ENCODE results near the gene UBN2. TPM values are rescaled to one million over a fixed set of nuclear protein-coding genes. Genes with fewer than 3 reads are reported as not detected.

Gene UBN2
- total and polyA plus RNA-seq, 2 of the 13 experiments (the other 11 are each of a cell fraction or from before 2014, with no cell fraction given) = 5.6 to 5.7 TPM

DNA sequence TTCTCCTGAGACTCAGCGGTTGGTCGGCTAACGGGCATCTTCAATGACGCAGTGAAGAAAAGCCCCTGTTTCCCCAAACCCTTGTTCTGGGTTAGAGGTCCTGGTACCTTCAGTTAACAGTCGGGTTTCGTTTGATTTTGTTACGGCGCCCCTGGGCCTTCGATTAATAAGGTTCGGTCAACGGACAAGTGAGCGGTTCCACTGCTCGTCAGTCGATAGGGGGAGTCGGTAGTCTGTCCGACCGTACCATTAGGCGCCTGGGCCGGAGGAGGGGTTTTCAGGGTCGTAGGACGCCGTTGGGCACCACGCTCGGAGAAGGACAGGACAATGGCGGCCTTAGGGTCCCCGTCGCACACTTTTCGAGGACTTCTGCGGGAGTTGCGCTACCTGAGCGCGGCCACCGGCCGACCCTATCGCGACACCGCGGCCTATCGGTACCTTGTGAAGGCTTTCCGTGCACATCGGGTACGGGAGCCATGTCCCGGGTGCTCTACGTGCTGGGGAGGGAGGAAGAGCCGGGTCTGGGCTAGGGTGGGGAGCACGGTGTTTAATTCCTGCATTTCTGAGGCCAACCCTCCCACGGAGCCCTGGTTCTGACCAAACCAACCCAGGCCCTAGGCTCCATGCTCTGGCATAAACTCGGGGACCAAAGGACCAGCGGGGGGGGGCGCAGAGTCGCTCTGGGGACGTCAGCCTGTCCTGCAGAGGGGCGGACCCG, 110.2 kb downstream of the UBN2 start, which contains the start of gene FMC1 (continued):
- no peak for TF ChIP-seq ZNF138 (CRISPR knock-in tag; IDR thresholded peaks at IDR 0.05; ENCODE audit: low read depth)
- no peak; the same call in 1 of the 2 replicates for TF ChIP-seq GATAD2A (CRISPR knock-in tag; IDR thresholded peaks at IDR 0.05)
- no peak for TF ChIP-seq POLR2AphosphoS2 (IDR thresholded peaks at IDR 0.05; ENCODE audit: low read depth, low read length)
- TF ChIP-seq, protein P1, sequence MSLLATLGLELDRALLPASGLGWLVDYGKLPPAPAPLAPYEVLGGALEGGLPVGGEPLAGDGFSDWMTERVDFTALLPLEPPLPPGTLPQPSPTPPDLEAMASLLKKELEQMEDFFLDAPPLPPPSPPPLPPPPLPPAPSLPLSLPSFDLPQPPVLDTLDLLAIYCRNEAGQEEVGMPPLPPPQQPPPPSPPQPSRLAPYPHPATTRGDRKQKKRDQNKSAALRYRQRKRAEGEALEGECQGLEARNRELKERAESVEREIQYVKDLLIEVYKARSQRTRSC (CRISPR knock-in tag; IDR thresholded peaks at IDR 0.05; ENCODE audit: low read depth) = no peak
- no peak for TF ChIP-seq ZNF644 (CRISPR knock-in tag; IDR thresholded peaks at IDR 0.05; ENCODE audit: low read depth)
- no peak for TF ChIP-seq GZF1 (CRISPR knock-in tag; IDR thresholded peaks at IDR 0.05)
- TF ChIP-seq POLR2G (IDR thresholded peaks at IDR 0.05; ENCODE audit: low read depth, low read length) = peak; percentile 89
- peak; percentile 75; the same call in 1 of the 2 replicates for TF ChIP-seq POGK (CRISPR knock-in tag; conservative IDR thresholded peaks at IDR 0.05)
- 0 out of 2 replicates have a peak, but pooled peaks have one; percentile 31 for TF ChIP-seq ZNF367 (CRISPR knock-in tag; IDR thresholded peaks at IDR 0.05; ENCODE audit: borderline replicate concordance)
- TF ChIP-seq TOPORS (CRISPR knock-in tag; IDR thresholded peaks at IDR 0.05) = peak; percentile 29; the same call in 1 of the 2 replicates
- TF ChIP-seq BRD4 (CRISPR knock-in tag; IDR thresholded peaks at IDR 0.05) = peak; percentile 93
- peak; percentile 45; the same call in 1 of the 2 replicates for TF ChIP-seq NFRKB (IDR thresholded peaks at IDR 0.05)
- TF ChIP-seq PBX3 (CRISPR knock-in tag; IDR thresholded peaks at IDR 0.05; ENCODE audit: borderline replicate concordance) = peak; percentile 70; the same call in 1 of the 2 replicates
- TF ChIP-seq HNRNPL (IDR thresholded peaks at IDR 0.05; ENCODE audit: low read depth, low read length) = no peak
- no peak for TF ChIP-seq USF2 (IDR thresholded peaks at IDR 0.05; ENCODE audit: low read depth, low read length)
- TF ChIP-seq USF2 (CRISPR knock-in tag; IDR thresholded peaks at IDR 0.05; ENCODE audit: borderline replicate concordance) = no peak
- peak; percentile 65; the same call in 1 of the 2 replicates for TF ChIP-seq ZNF564 (CRISPR knock-in tag; IDR thresholded peaks at IDR 0.05)
- TF ChIP-seq YEATS2 (CRISPR knock-in tag; IDR thresholded peaks at IDR 0.05; ENCODE audit: borderline replicate concordance) = peak; percentile 33; the same call in 1 of the 2 replicates
- TF ChIP-seq HINFP (CRISPR knock-in tag; IDR thresholded peaks at IDR 0.05; ENCODE audit: low read depth) = peak; percentile 88
- TF ChIP-seq ZNF501 (CRISPR knock-in tag; IDR thresholded peaks at IDR 0.05) = peak; percentile 66; the same call in 1 of the 2 replicates
